A549 (cell line): ENCODE measurements around the gene HS3ST1.

Experiments
- CEBPB ChIP-seq, 2 experiments: fragments of >200 bp in 1 of 2; sonication (Bioruptor Twin) in 1 of 2; formaldehyde crosslinking in 1 of 2; IDR thresholded peaks; 2 replicates each; pipeline ENCODE4 v1.6.1; 2012 to 2016
- EHMT2 ChIP-seq: fragments of 200-600 bp; sonication (generic); IDR thresholded peaks from 2 replicates; pipeline ENCODE4 v1.6.1; 2016; ENCODE audit warnings: antibody characterized with exemption, low read depth, mild to moderate bottlenecking, moderate library complexity
- EP300 ChIP-seq, 2 experiments: fragments of >200 bp; sonication (Bioruptor Twin); formaldehyde crosslinking; IDR thresholded peaks; 2 replicates in 1 of 2; 3 replicates in 1 of 2; pipeline ENCODE4 v1.6.1; 2016 to 2017
- FOSL2 ChIP-seq, 2 experiments: fragments of 450-650 bp in 1 of 2; fragments of >200 bp in 1 of 2; sonication (Bioruptor Twin) in 1 of 2; formaldehyde crosslinking; IDR thresholded peaks; 2 replicates each; pipeline versions ENCODE4 v1.5.0 to v1.6.1; 2016 to 2020; ENCODE audit warnings: mild to moderate bottlenecking in 1 of 2, moderate library complexity in 1 of 2
- KDM5A ChIP-seq: fragments of 200-600 bp; sonication (generic); IDR thresholded peaks from 2 replicates; pipeline ENCODE4 v1.6.1; 2016; ENCODE audit warnings: antibody characterized with exemption, mild to moderate bottlenecking
- MYC ChIP-seq: IDR thresholded peaks from 2 replicates; pipeline ENCODE4 v1.6.1; 2012; ENCODE audit warnings: mild to moderate bottlenecking, inconsistent platforms, low read length, improper control_type of control experiment, borderline replicate concordance
- POLR2A ChIP-seq: IDR thresholded peaks from 2 replicates; pipeline ENCODE4 v1.6.1; 2012; ENCODE audit warnings: mild to moderate bottlenecking, low read length
- POLR2AphosphoS2 ChIP-seq: conservative IDR thresholded peaks from 2 replicates; pipeline ENCODE4 v1.6.1; 2012; ENCODE audit warnings: low read length, improper control_type of control experiment, inconsistent platforms
- RAD21 ChIP-seq, 2 experiments: fragments of >200 bp in 1 of 2; sonication (Bioruptor Twin) in 1 of 2; formaldehyde crosslinking in 1 of 2; IDR thresholded peaks in 1 of 2; conservative IDR thresholded peaks in 1 of 2; 2 replicates in 1 of 2; 3 replicates in 1 of 2; pipeline ENCODE4 v1.6.1; 2012 to 2018; ENCODE audit warnings: inconsistent platforms in 1 of 2
- TF ChIP-seq, protein P1 (sequence below): fragments of >200 bp; sonication (Bioruptor Twin); formaldehyde crosslinking; IDR thresholded peaks from 3 replicates; pipeline ENCODE4 v1.5.1; 2016
- TF ChIP-seq, protein P2 (sequence below): IDR thresholded peaks from 2 replicates; pipeline ENCODE4 v1.6.1; 2012
- TF ChIP-seq, protein P3 (sequence below): fragments of 200-600 bp; sonication (generic); IDR thresholded peaks from 2 replicates; pipeline ENCODE4 v1.6.1; 2016; ENCODE audit warnings: antibody characterized with exemption, mild to moderate bottlenecking, moderate library complexity
- TF ChIP-seq, protein P4 (sequence below): IDR thresholded peaks from 2 replicates; pipeline ENCODE4 v1.6.1; 2012

DNA sequence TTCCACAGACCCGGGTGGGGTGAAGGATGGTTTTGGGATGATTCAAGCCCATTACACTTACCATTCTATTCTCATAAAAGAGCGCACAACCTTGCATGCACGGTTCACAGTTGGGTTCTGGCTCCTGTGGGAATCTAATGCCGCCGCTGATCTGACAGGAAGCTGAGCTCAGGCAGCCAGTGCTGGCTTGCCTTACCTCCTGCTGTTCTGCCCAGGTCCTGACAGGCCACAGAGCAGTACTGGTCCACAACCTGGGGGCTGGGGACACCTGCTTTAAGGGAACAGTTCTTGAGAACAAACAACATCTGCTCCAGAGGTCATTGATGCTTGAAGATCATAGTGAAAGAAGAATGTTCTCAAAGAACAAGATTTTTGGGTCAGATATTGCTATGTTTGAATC, 8.0 kb upstream of the HS3ST1 start:
- TF ChIP-seq, protein P1, sequence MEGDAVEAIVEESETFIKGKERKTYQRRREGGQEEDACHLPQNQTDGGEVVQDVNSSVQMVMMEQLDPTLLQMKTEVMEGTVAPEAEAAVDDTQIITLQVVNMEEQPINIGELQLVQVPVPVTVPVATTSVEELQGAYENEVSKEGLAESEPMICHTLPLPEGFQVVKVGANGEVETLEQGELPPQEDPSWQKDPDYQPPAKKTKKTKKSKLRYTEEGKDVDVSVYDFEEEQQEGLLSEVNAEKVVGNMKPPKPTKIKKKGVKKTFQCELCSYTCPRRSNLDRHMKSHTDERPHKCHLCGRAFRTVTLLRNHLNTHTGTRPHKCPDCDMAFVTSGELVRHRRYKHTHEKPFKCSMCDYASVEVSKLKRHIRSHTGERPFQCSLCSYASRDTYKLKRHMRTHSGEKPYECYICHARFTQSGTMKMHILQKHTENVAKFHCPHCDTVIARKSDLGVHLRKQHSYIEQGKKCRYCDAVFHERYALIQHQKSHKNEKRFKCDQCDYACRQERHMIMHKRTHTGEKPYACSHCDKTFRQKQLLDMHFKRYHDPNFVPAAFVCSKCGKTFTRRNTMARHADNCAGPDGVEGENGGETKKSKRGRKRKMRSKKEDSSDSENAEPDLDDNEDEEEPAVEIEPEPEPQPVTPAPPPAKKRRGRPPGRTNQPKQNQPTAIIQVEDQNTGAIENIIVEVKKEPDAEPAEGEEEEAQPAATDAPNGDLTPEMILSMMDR: no peak
- no peak for TF ChIP-seq POLR2A
- TF ChIP-seq, protein P2, sequence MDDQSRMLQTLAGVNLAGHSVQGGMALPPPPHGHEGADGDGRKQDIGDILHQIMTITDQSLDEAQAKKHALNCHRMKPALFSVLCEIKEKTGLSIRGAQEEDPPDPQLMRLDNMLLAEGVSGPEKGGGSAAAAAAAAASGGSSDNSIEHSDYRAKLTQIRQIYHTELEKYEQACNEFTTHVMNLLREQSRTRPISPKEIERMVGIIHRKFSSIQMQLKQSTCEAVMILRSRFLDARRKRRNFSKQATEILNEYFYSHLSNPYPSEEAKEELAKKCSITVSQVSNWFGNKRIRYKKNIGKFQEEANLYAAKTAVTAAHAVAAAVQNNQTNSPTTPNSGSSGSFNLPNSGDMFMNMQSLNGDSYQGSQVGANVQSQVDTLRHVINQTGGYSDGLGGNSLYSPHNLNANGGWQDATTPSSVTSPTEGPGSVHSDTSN: no peak
- TF ChIP-seq, protein P3, sequence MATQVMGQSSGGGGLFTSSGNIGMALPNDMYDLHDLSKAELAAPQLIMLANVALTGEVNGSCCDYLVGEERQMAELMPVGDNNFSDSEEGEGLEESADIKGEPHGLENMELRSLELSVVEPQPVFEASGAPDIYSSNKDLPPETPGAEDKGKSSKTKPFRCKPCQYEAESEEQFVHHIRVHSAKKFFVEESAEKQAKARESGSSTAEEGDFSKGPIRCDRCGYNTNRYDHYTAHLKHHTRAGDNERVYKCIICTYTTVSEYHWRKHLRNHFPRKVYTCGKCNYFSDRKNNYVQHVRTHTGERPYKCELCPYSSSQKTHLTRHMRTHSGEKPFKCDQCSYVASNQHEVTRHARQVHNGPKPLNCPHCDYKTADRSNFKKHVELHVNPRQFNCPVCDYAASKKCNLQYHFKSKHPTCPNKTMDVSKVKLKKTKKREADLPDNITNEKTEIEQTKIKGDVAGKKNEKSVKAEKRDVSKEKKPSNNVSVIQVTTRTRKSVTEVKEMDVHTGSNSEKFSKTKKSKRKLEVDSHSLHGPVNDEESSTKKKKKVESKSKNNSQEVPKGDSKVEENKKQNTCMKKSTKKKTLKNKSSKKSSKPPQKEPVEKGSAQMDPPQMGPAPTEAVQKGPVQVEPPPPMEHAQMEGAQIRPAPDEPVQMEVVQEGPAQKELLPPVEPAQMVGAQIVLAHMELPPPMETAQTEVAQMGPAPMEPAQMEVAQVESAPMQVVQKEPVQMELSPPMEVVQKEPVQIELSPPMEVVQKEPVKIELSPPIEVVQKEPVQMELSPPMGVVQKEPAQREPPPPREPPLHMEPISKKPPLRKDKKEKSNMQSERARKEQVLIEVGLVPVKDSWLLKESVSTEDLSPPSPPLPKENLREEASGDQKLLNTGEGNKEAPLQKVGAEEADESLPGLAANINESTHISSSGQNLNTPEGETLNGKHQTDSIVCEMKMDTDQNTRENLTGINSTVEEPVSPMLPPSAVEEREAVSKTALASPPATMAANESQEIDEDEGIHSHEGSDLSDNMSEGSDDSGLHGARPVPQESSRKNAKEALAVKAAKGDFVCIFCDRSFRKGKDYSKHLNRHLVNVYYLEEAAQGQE: no peak
- no peak for TF ChIP-seq EHMT2
- TF ChIP-seq, protein P4, sequence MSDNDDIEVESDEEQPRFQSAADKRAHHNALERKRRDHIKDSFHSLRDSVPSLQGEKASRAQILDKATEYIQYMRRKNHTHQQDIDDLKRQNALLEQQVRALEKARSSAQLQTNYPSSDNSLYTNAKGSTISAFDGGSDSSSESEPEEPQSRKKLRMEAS: no peak
- no peak for TF ChIP-seq EP300 (IDR thresholded peaks at IDR 0.05)
- no peak for TF ChIP-seq POLR2AphosphoS2
- TF ChIP-seq FOSL2 (IDR thresholded peaks at IDR 0.05): no peak
- TF ChIP-seq FOSL2 (CRISPR knock-in tag; IDR thresholded peaks at IDR 0.05): no peak
- TF ChIP-seq RAD21 (conservative IDR thresholded peaks at IDR 0.05 in 1 of 2, IDR thresholded peaks at IDR 0.05 in 1 of 2): no peak
- no peak for TF ChIP-seq KDM5A
- no peak for TF ChIP-seq MYC
- no peak for TF ChIP-seq CEBPB (IDR thresholded peaks at IDR 0.05)
